Activated T-helper 1 cell treated with anti-CD3 and anti-CD28 coated beads, Interleukin-12 subunit alpha, Interleukin-12 subunit beta, Interleukin-2, Interleukin-4 antibody, amounts not matched to agents 30 ng/mL and 10 ng/mL and 1 ng/mL, durations not matched to agents 14 hours and 24 hours and 36 hours (primary cell): ENCODE results near the gene DDX1. TPM values are rescaled to one million over a fixed set of nuclear protein-coding genes. Genes with fewer than 3 reads are reported as not detected.

ENCODE experiments used
- DNase-seq: peaks from one replicate; pipeline ENCODE4 v3.0.0; 2021; ENCODE audit warnings: low spot score
- H3K27ac Mint-ChIP-seq: one replicate; pipeline ENCODE4 v1.8.0; 2021; ENCODE audit warnings: mild to moderate bottlenecking, mixed read lengths
- H3K27me3 Mint-ChIP-seq: one replicate; pipeline ENCODE4 v1.8.0; 2022; ENCODE audit warnings: mild to moderate bottlenecking, moderate library complexity, mixed read lengths; ENCODE audit not compliant: insufficient read depth
- H3K36me3 Mint-ChIP-seq: one replicate; pipeline ENCODE4 v1.8.0; 2021; ENCODE audit warnings: low read depth, mixed read lengths
- H3K4me1 Mint-ChIP-seq: one replicate; pipeline ENCODE4 v1.8.0; 2021; ENCODE audit warnings: low read depth, mixed read lengths
- H3K4me3 Mint-ChIP-seq: one replicate; pipeline ENCODE4 v1.8.0; 2021; ENCODE audit warnings: mild to moderate bottlenecking, moderate library complexity, mixed read lengths
- H3K9me3 Mint-ChIP-seq: one replicate; pipeline ENCODE4 v1.8.0; 2021; ENCODE audit warnings: mixed read lengths
- intact Hi-C: fragments of 100-400 bp; cut with micrococcal nuclease; formaldehyde crosslinking; loops from one replicate; pipeline ENCODE4 v1.15.1; 2024
- total RNA-seq: library from RNA; stranded (reverse); gene quantifications from 2 replicates; pipeline ENCODE4 v1.2.3, GENCODE V29; 2022

DDX1 gene
- total RNA-seq, 1 donor from 2014 or later, result 104 TPM

GRCh38 chr2:15665943-15666460, 74.3 kb downstream of the DDX1 start:
- Mint-ChIP-seq H3K27me3 (peaks cover 2% of the 10 kb centered on the region), H3K9me3 (no peaks in the 10 kb centered on the region), H3K4me3 (no peak overlapping the region), H3K27ac (no peak overlapping the region), H3K4me1 (no peaks in the 10 kb centered on the region), H3K36me3 (no peaks in the 10 kb centered on the region)
- intact Hi-C loops, result no loop called here
- no peak for DNase-seq

GRCh38 chr2:15666861-15667808, 75.5 kb downstream of the DDX1 start:
- H3K27ac Mint-ChIP-seq, result no peak overlapping the region
- H3K36me3 Mint-ChIP-seq, result no peaks in the 10 kb centered on the region
- H3K27me3 Mint-ChIP-seq, result peaks cover 2% of the 10 kb centered on the region
- no peaks in the 10 kb centered on the region for H3K4me1 Mint-ChIP-seq
- DNase-seq, result no peak
- intact Hi-C loops, result no loop called here
- H3K4me3 Mint-ChIP-seq, result no peak overlapping the region
- no peaks in the 10 kb centered on the region for H3K9me3 Mint-ChIP-seq

- no peaks in the 10 kb centered on the region for H3K36me3 Mint-ChIP-seq
These were observed 76.3 kb downstream of the DDX1 start for GRCh38 chr2:15667809-15668556.

GRCh38 chr2:15668611-15669305, 77.1 kb downstream of the DDX1 start:
- no peaks in the 10 kb centered on the region for H3K4me1 Mint-ChIP-seq
- no peaks in the 10 kb centered on the region for H3K36me3 Mint-ChIP-seq
- H3K4me3 Mint-ChIP-seq, result no peak overlapping the region
- H3K9me3 Mint-ChIP-seq, result no peaks in the 10 kb centered on the region
- peaks cover 5% of the 10 kb centered on the region for H3K27me3 Mint-ChIP-seq
- no peak overlapping the region for H3K27ac Mint-ChIP-seq
- no peak for DNase-seq
- intact Hi-C loops, result no loop called here

More at GRCh38 chr2:15667809-15668556, 76.3 kb downstream of the DDX1 start:
- no peak for DNase-seq
- Mint-ChIP-seq H3K4me1 (no peaks in the 10 kb centered on the region), H3K9me3 (no peaks in the 10 kb centered on the region), H3K4me3 (no peak overlapping the region), H3K27ac (no peak overlapping the region), H3K27me3 (peaks cover 5% of the 10 kb centered on the region)
- intact Hi-C loops, result no loop called here

GRCh38 chr2:15669375-15669910, 77.8 kb downstream of the DDX1 start:
- peaks cover 7% of the 10 kb centered on the region for H3K27me3 Mint-ChIP-seq
- no peaks in the 10 kb centered on the region for H3K9me3 Mint-ChIP-seq
- no peaks in the 10 kb centered on the region for H3K4me1 Mint-ChIP-seq
- no peak overlapping the region for H3K4me3 Mint-ChIP-seq
- no peak overlapping the region for H3K27ac Mint-ChIP-seq
- no peak for DNase-seq
- intact Hi-C loops, result no loop called here
- no peaks in the 10 kb centered on the region for H3K36me3 Mint-ChIP-seq

GRCh38 chr2:15670469-15670868, 78.8 kb downstream of the DDX1 start:
- Mint-ChIP-seq H3K27ac (no peak overlapping the region), H3K4me1 (no peaks in the 10 kb centered on the region), H3K4me3 (no peak overlapping the region), H3K27me3 (peaks cover 7% of the 10 kb centered on the region), H3K36me3 (no peaks in the 10 kb centered on the region), H3K9me3 (no peaks in the 10 kb centered on the region)
- DNase-seq, result no peak
- intact Hi-C loops, result no loop called here

- DNase-seq, result no peak
- H3K27me3 Mint-ChIP-seq, result peaks cover 7% of the 10 kb centered on the region
- no peaks in the 10 kb centered on the region for H3K36me3 Mint-ChIP-seq
- intact Hi-C loops, result no loop called here
- no peaks in the 10 kb centered on the region for H3K4me1 Mint-ChIP-seq
- H3K27ac Mint-ChIP-seq, result no peak overlapping the region
- no peaks in the 10 kb centered on the region for H3K9me3 Mint-ChIP-seq
- no peak overlapping the region for H3K4me3 Mint-ChIP-seq
These were observed 79.3 kb downstream of the DDX1 start for GRCh38 chr2:15670981-15671380.

- no peaks in the 10 kb centered on the region for H3K36me3 Mint-ChIP-seq
- H3K27ac Mint-ChIP-seq, result no peak overlapping the region
- no peaks in the 10 kb centered on the region for H3K9me3 Mint-ChIP-seq
- intact Hi-C loops, result no loop called here
- H3K27me3 Mint-ChIP-seq, result peaks cover 7% of the 10 kb centered on the region
- no peaks in the 10 kb centered on the region for H3K4me1 Mint-ChIP-seq
- no peak overlapping the region for H3K4me3 Mint-ChIP-seq
- DNase-seq, result no peak
These were observed 79.7 kb downstream of the DDX1 start for GRCh38 chr2:15671409-15671808.

GRCh38 chr2:15671842-15672815, 80.5 kb downstream of the DDX1 start:
- no peak overlapping the region for H3K27ac Mint-ChIP-seq
- H3K4me1 Mint-ChIP-seq, result no peaks in the 10 kb centered on the region
- no peaks in the 10 kb centered on the region for H3K9me3 Mint-ChIP-seq
- no peaks in the 10 kb centered on the region for H3K36me3 Mint-ChIP-seq
- DNase-seq, result no peak
- intact Hi-C loops, result no loop called here
- no peak overlapping the region for H3K4me3 Mint-ChIP-seq
- H3K27me3 Mint-ChIP-seq, result peaks cover 7% of the 10 kb centered on the region

- no peak for DNase-seq
- intact Hi-C loops, result no loop called here
- Mint-ChIP-seq H3K36me3 (no peaks in the 10 kb centered on the region), H3K4me3 (no peak overlapping the region), H3K9me3 (no peaks in the 10 kb centered on the region), H3K27me3 (peaks cover 7% of the 10 kb centered on the region), H3K27ac (no peak overlapping the region), H3K4me1 (no peaks in the 10 kb centered on the region)
These were observed 81.6 kb downstream of the DDX1 start for GRCh38 chr2:15672961-15673918.
